SK-N-MC (cell line): Measurements from ENCODE around the gene C2CD3.

Experiments
- DNase-seq: peaks from one replicate; pipeline ENCODE4 v3.0.0-alpha.2; 2011; ENCODE audit warnings: low read depth, low spot score
- H3K27ac ChIP-seq: fragments of 200-600 bp; sonication (generic); 2 replicates; pipeline ENCODE4 v1.5.1; 2016; ENCODE audit warnings: mixed run types
- H3K36me3 ChIP-seq: fragments of 200-600 bp; sonication (generic); 2 replicates; pipeline ENCODE4 v1.6.1; 2017; ENCODE audit warnings: antibody characterized with exemption, low read length, mixed read lengths; ENCODE audit not compliant: insufficient read depth
- H3K4me3 ChIP-seq: fragments of 200-600 bp; sonication (generic); 2 replicates; pipeline ENCODE4 v1.5.1; 2016
- H3K9ac ChIP-seq: fragments of 200-600 bp; sonication (generic); 2 replicates; pipeline ENCODE4 v1.8.0; 2017; ENCODE audit warnings: mixed run types, mixed read lengths; ENCODE audit not compliant: insufficient read length
- H3K9me3 ChIP-seq: fragments of 200-600 bp; sonication (generic); 2 replicates; pipeline ENCODE4 v1.6.1; 2017; ENCODE audit warnings: low read depth, mild to moderate bottlenecking, antibody characterized with exemption, low read length, moderate library complexity, mixed read lengths
- EZH2 ChIP-seq: fragments of 200-600 bp; sonication (generic); IDR thresholded peaks from one replicate; pipeline ENCODE4 v1.6.1; 2017; ENCODE audit warnings: antibody characterized with exemption
- FOXP2 ChIP-seq: optimal IDR thresholded peaks from 2 replicates; pipeline ENCODE3; 2011; ENCODE audit warnings: mild to moderate bottlenecking, moderate library complexity; ENCODE audit not compliant: insufficient read depth; ENCODE audit errors: extremely low read length, control extremely low read depth
- POLR2AphosphoS5 ChIP-seq: IDR thresholded peaks from 2 replicates; pipeline ENCODE4 v1.6.1; 2012; ENCODE audit warnings: mild to moderate bottlenecking, low read depth, low read length, borderline replicate concordance

The C2CD3 gene

GRCh38 chr11:74116719-74117118 is 54.1 kb downstream of the C2CD3 start:
- TF ChIP-seq POLR2AphosphoS5 (no peak), EZH2 (no peak), FOXP2 (no peak)
- no peak overlapping the region for H3K27ac ChIP-seq
- peaks cover 4% of the 10 kb centered on the region; the same call in 1 of the 2 replicates for H3K9me3 ChIP-seq
- H3K36me3 ChIP-seq: peaks cover 57% of the 10 kb centered on the region
- H3K9ac ChIP-seq: no peak overlapping the region
- DNase-seq: no peak
- H3K4me3 ChIP-seq: no peak overlapping the region

DNA sequence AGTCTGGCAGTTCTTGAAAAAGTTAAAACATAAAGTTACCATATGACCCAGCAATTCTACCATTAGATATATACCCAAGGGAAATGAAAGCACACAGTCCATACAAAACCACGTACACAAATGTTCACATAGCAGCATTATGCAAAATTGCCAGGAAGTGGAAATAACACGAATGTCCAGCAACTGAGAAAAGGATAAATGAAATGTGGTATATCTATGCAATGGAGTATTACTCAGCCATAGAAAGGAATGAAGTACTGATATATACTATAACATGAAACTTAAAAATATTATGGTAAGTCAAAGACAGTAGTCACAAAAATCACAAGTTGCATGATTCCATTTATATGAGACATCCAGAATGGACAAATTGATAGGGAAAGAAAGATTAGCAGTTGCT is 57.9 kb downstream of the C2CD3 start:
- H3K9ac ChIP-seq: no peak overlapping the region
- H3K36me3 ChIP-seq: peaks cover 63% of the 10 kb centered on the region
- H3K27ac ChIP-seq: no peak overlapping the region
- TF ChIP-seq POLR2AphosphoS5 (no peak), EZH2 (no peak), FOXP2 (no peak)
- no peak for DNase-seq
- no peak overlapping the region for H3K4me3 ChIP-seq
- peaks cover 4% of the 10 kb centered on the region; the same call in 1 of the 2 replicates for H3K9me3 ChIP-seq

GRCh38 chr11:74106124-74106523 is 64.7 kb downstream of the C2CD3 start:
- no peak overlapping the region for H3K27ac ChIP-seq
- DNase-seq: no peak
- TF ChIP-seq FOXP2 (no peak), EZH2 (no peak), POLR2AphosphoS5 (no peak)
- no peak overlapping the region for H3K9ac ChIP-seq
- H3K4me3 ChIP-seq: no peak overlapping the region
- peaks cover 48% of the 10 kb centered on the region for H3K36me3 ChIP-seq
- H3K9me3 ChIP-seq: no peaks in the 10 kb centered on the region

GRCh38 chr11:74102321-74102720 is 68.5 kb downstream of the C2CD3 start:
- Histone ChIP-seq H3K9me3 (no peaks in the 10 kb centered on the region), H3K4me3 (no peak overlapping the region), H3K27ac (no peak overlapping the region), H3K36me3 (peaks cover 62% of the 10 kb centered on the region), H3K9ac (no peak overlapping the region)
- no peak for TF ChIP-seq FOXP2
- no peak for TF ChIP-seq EZH2
- no peak for TF ChIP-seq POLR2AphosphoS5
- DNase-seq: no peak

DNA sequence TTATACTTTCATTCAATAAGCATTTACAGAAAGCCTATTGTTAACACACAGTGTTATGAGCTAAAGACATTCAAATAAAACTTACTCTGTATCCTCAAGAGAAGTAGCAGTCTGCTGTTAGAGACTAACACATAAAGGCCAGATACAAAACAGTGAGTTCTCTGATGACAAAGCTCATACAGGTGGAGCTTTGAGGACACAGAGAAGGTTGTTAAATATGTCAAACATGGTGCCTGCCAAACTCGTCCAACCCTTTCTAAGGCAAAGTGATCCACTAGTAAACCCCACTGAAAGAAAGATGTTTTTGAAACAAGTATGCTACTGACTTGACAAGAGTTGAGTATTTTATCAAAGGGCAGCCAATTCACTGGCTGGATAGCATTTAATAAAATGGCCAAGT is 70.1 kb downstream of the C2CD3 start:
- DNase-seq: no peak
- TF ChIP-seq EZH2 (no peak), POLR2AphosphoS5 (no peak), FOXP2 (no peak)
- Histone ChIP-seq H3K27ac (no peak overlapping the region), H3K4me3 (no peak overlapping the region), H3K9me3 (no peaks in the 10 kb centered on the region), H3K9ac (no peak overlapping the region), H3K36me3 (peaks cover 58% of the 10 kb centered on the region)

- Histone ChIP-seq H3K36me3 (peaks cover 53% of the 10 kb centered on the region), H3K27ac (no peak overlapping the region), H3K9ac (no peak overlapping the region), H3K9me3 (no peaks in the 10 kb centered on the region), H3K4me3 (no peak overlapping the region)
- no peak for DNase-seq
- no peak for TF ChIP-seq EZH2
- TF ChIP-seq POLR2AphosphoS5: no peak
- TF ChIP-seq FOXP2: no peak
Measured at GRCh38 chr11:74100231-74100630, 70.6 kb downstream of the C2CD3 start.

DNA sequence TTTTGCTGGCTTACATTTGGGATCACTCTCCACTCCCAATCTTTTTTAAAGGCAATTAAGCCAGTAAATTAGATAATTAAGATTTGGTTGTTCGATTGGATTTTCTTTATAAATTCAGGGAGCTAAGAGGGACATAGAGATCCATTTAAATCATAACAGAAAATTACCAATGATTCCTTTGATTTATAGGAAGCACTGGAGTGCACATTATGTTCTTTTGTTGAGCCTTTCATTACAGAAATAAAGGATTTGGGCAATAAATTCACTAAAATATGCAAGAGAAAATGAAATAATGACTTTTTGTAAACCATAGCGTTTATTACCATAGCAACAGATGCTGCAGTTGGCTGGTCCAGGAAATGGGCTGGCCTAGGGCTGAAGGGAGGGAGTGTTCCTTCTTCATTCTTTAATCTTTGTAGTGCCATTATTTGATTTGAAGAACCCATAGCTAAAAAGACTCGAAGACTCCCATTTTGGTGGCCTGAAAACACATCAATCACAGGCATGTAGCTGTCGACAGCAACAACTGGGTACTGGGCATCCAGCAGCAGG is 73.0 kb downstream of the C2CD3 start:
- Histone ChIP-seq H3K9ac (no peak overlapping the region), H3K4me3 (no peak overlapping the region), H3K27ac (no peak overlapping the region), H3K9me3 (no peaks in the 10 kb centered on the region), H3K36me3 (peaks cover 61% of the 10 kb centered on the region)
- TF ChIP-seq FOXP2: no peak
- no peak for TF ChIP-seq EZH2
- DNase-seq: no peak

DNA sequence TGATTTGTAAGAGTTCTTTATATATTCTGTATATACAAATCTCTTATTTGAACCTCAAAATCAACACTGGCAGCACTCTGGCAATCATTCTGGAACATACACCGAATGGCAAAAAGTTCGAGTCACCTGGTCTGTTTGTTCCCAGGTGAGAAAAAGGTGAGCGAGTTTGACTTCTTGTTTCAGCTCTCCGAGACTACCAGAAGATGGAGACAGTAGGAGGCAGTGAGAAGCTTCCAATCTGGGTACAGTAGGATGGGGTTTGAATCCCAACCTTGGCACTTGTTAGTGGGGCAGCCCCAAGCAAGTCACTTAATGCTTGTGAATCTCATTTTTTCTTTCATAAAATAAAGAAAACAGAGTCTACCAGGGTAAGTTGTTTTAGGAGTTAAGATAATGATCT is 76.4 kb downstream of the C2CD3 start:
- Histone ChIP-seq H3K4me3 (no peak overlapping the region), H3K9ac (no peak overlapping the region), H3K36me3 (peaks cover 65% of the 10 kb centered on the region), H3K27ac (no peak overlapping the region), H3K9me3 (no peaks in the 10 kb centered on the region)
- TF ChIP-seq EZH2 (no peak), POLR2AphosphoS5 (no peak), FOXP2 (no peak)
- DNase-seq: no peak

- Histone ChIP-seq H3K4me3 (no peak overlapping the region), H3K9me3 (no peaks in the 10 kb centered on the region), H3K36me3 (peaks cover 55% of the 10 kb centered on the region), H3K9ac (no peak overlapping the region), H3K27ac (no peak overlapping the region)
- TF ChIP-seq POLR2AphosphoS5: no peak
- no peak for TF ChIP-seq EZH2
- TF ChIP-seq FOXP2: no peak
- DNase-seq: no peak
Measured at GRCh38 chr11:74092425-74092824, 78.4 kb downstream of the C2CD3 start.
